Bronchial epithelial cell (primary cell): ENCODE measurements around the gene GCNT4. TPM values are rescaled to one million over a fixed set of nuclear protein-coding genes. Genes with fewer than 3 reads are reported as not detected.

Experiments used
- DNase-seq: peaks from one replicate; pipeline ENCODE4 v3.0.0-alpha.2; 2010; ENCODE audit warnings: low read depth
- FAIRE-seq: peaks from 2 replicates; lab custom pipeline; 2011; peaks lifted over from hg19 to GRCh38; lab: Jason Lieb, UNC
- H3K27me3 ChIP-seq: 2 replicates; pipeline ENCODE4 v1.5.1; 2011; ENCODE audit warnings: low read length; ENCODE audit not compliant: control insufficient read depth, insufficient read depth
- H3K36me3 ChIP-seq: 2 replicates; pipeline ENCODE4 v1.5.1; 2011; ENCODE audit warnings: low read length; ENCODE audit not compliant: control insufficient read depth, insufficient read depth
- H3K4me3 ChIP-seq: 2 replicates; pipeline ENCODE4 v1.5.1; 2011; ENCODE audit warnings: mild to moderate bottlenecking, low read depth, low read length, control low read depth
- total RNA-seq: library from RNA; depleted of rRNA; stranded (reverse); fragments of >200 nt; gene quantifications from 2 replicates; pipeline ENCODE4 v1.2.1, GENCODE V29; 2014
- TF ChIP-seq, protein P1 (sequence below): IDR thresholded peaks from 2 replicates; pipeline ENCODE4 v1.5.1; 2011; ENCODE audit warnings: mild to moderate bottlenecking, moderate library complexity, low read length, control low read depth, inconsistent platforms; ENCODE audit not compliant: insufficient read depth, severe bottlenecking

The GCNT4 gene
- total RNA-seq, 1 donor from 2014 or later = 2.9 TPM

GRCh38 chr5:75020016-75020656 lies 32.2 kb downstream of the GCNT4 start:
- FAIRE-seq (no peak), DNase-seq (no peak)
- TF ChIP-seq, protein P1, sequence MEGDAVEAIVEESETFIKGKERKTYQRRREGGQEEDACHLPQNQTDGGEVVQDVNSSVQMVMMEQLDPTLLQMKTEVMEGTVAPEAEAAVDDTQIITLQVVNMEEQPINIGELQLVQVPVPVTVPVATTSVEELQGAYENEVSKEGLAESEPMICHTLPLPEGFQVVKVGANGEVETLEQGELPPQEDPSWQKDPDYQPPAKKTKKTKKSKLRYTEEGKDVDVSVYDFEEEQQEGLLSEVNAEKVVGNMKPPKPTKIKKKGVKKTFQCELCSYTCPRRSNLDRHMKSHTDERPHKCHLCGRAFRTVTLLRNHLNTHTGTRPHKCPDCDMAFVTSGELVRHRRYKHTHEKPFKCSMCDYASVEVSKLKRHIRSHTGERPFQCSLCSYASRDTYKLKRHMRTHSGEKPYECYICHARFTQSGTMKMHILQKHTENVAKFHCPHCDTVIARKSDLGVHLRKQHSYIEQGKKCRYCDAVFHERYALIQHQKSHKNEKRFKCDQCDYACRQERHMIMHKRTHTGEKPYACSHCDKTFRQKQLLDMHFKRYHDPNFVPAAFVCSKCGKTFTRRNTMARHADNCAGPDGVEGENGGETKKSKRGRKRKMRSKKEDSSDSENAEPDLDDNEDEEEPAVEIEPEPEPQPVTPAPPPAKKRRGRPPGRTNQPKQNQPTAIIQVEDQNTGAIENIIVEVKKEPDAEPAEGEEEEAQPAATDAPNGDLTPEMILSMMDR = no peak
- H3K36me3 ChIP-seq = no peaks in the 10 kb centered on the region
- H3K4me3 ChIP-seq = no peak overlapping the region
- H3K27me3 ChIP-seq = no peaks in the 10 kb centered on the region

- FAIRE-seq (no peak), DNase-seq (no peak)
- TF ChIP-seq, protein P1 = no peak
- H3K36me3 ChIP-seq = no peaks in the 10 kb centered on the region
- H3K27me3 ChIP-seq = no peaks in the 10 kb centered on the region
- no peak overlapping the region for H3K4me3 ChIP-seq
These were observed 33.4 kb downstream of the GCNT4 start for GRCh38 chr5:75018805-75019587.

DNA sequence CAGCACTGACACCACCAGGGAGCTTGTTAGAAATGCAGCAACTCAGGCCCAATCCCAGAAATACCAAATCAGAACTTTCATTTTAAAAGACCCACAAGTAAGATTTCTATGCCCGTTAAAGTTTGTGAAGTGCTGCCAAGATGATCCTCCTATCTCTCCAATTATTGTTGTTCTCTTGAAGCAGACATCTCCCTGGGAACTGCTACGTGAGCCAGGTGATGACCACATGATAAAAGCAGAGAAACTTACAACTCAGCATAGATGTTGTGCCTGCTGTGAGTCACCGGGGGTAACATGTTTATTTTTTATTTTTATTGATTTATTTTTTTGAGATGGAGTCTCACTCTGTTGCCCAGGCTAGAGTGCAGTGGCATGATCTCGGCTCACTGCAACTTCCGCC lies 34.4 kb downstream of the GCNT4 start:
- H3K27me3 ChIP-seq = no peaks in the 10 kb centered on the region

GRCh38 chr5:75016896-75017295 lies 35.5 kb downstream of the GCNT4 start:
- Histone ChIP-seq H3K27me3 (no peaks in the 10 kb centered on the region), H3K4me3 (no peak overlapping the region), H3K36me3 (no peaks in the 10 kb centered on the region)
- TF ChIP-seq, protein P1 = no peak
- no peak for FAIRE-seq
- no peak for DNase-seq

More for the DNA sequence above, 34.4 kb downstream of the GCNT4 start:
- Histone ChIP-seq H3K4me3 (no peak overlapping the region), H3K36me3 (no peaks in the 10 kb centered on the region)
- no peak for DNase-seq
- no peak for FAIRE-seq
- TF ChIP-seq, protein P1 = no peak

GRCh38 chr5:75012748-75013147 lies 39.6 kb downstream of the GCNT4 start:
- TF ChIP-seq, protein P1 = no peak
- no peaks in the 10 kb centered on the region for H3K36me3 ChIP-seq
- FAIRE-seq = no peak
- no peak overlapping the region for H3K4me3 ChIP-seq
- no peak for DNase-seq
- H3K27me3 ChIP-seq = no peaks in the 10 kb centered on the region
